Esophagus squamous epithelium (tissue), 4 donors: ENCODE results near the gene STEAP1B.

Experiments
- POLR2A ChIP-seq, 4 donors: fragments of 450-650 bp; IDR thresholded peaks; one replicate each; pipeline ENCODE4 v1.6.1; 2017; ENCODE audit warnings: antibody characterized with exemption in 4 of 4, mild to moderate bottlenecking in 4 of 4, moderate library complexity in 3 of 4
- TF ChIP-seq, protein P1 (sequence below), 6 experiments: fragments of 450-650 bp in 4 of 6; fragments of 200-600 bp in 2 of 6; sonication (generic) in 2 of 6; IDR thresholded peaks; one replicate each; pipeline ENCODE4 v1.5.1; 2016 to 2019; ENCODE audit warnings: antibody characterized with exemption in 6 of 6, mild to moderate bottlenecking in 4 of 6, moderate library complexity in 4 of 6

DNA sequence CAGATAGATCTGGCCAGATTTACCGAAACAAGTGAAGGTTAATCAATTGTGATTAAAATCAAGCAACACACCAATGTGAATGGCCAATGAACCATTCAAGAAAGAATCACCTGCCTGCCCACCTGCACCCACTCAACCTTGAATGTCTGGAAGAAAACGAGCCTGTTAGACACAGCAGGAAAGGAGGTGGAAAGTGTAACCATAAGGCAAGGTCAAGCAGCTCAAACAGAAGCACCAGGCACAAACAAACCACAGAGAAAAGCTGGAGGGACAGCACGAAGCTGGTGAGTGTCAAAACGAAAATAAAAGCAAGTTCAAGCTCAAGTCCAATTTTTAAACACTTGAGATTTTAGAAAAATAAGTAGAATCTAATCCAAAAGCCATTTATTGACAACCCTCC lies 64.9 kb downstream of the STEAP1B start:
- TF ChIP-seq, protein P1, sequence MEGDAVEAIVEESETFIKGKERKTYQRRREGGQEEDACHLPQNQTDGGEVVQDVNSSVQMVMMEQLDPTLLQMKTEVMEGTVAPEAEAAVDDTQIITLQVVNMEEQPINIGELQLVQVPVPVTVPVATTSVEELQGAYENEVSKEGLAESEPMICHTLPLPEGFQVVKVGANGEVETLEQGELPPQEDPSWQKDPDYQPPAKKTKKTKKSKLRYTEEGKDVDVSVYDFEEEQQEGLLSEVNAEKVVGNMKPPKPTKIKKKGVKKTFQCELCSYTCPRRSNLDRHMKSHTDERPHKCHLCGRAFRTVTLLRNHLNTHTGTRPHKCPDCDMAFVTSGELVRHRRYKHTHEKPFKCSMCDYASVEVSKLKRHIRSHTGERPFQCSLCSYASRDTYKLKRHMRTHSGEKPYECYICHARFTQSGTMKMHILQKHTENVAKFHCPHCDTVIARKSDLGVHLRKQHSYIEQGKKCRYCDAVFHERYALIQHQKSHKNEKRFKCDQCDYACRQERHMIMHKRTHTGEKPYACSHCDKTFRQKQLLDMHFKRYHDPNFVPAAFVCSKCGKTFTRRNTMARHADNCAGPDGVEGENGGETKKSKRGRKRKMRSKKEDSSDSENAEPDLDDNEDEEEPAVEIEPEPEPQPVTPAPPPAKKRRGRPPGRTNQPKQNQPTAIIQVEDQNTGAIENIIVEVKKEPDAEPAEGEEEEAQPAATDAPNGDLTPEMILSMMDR (IDR thresholded peaks at IDR 0.05), result no peak
- no peak for TF ChIP-seq POLR2A (IDR thresholded peaks at IDR 0.05)
